ENCODE data around the gene PLA2G4F.

DNA sequence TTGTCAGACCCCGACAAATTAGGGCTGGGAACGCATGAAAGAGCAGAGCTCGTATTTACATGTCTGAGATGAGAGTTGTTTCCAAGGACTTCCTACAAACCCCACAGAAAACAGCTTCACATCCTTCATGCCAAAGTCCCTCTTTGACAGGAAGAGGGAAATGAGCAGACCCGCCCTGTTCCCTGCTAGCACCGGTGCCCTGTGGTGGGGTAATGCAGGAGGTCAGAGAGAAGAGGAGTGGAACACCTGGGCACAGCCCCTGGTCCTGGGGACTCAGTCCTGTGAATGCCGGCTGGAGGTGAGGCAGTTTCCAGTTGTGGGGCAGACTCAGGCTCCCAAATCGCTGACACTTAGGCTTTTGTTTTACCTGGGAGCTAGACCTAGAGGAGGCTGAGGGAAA, 66.1 kb downstream of the PLA2G4F start:
- no peak for TF ChIP-seq POLR2A (IDR thresholded peaks at IDR 0.05)
- TF ChIP-seq, protein P1, sequence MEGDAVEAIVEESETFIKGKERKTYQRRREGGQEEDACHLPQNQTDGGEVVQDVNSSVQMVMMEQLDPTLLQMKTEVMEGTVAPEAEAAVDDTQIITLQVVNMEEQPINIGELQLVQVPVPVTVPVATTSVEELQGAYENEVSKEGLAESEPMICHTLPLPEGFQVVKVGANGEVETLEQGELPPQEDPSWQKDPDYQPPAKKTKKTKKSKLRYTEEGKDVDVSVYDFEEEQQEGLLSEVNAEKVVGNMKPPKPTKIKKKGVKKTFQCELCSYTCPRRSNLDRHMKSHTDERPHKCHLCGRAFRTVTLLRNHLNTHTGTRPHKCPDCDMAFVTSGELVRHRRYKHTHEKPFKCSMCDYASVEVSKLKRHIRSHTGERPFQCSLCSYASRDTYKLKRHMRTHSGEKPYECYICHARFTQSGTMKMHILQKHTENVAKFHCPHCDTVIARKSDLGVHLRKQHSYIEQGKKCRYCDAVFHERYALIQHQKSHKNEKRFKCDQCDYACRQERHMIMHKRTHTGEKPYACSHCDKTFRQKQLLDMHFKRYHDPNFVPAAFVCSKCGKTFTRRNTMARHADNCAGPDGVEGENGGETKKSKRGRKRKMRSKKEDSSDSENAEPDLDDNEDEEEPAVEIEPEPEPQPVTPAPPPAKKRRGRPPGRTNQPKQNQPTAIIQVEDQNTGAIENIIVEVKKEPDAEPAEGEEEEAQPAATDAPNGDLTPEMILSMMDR (IDR thresholded peaks at IDR 0.05) = no peak
- no peak for TF ChIP-seq EP300 (IDR thresholded peaks at IDR 0.05)

Data from tibial nerve (tissue), 4 donors.